ENCODE measurements around the gene MAGEF1. TPM values are rescaled to one million over a fixed set of nuclear protein-coding genes. Genes with fewer than 3 reads are reported as not detected.

The MAGEF1 gene
- total RNA-seq, 2 donors from 2014 or later: 50.2 to 71.6 TPM

- no peak overlapping the region for H3K27ac ChIP-seq
- intact Hi-C loops (cut with DNase I): loop anchor here (5.0 kb wide), 1 partner anchor 42 kb away; no protein-coding TSS in a partner anchor
- no peaks in the 10 kb centered on the region for H3K36me3 ChIP-seq
- TF ChIP-seq CTCF (IDR thresholded peaks at IDR 0.05) (no peak), POLR2AphosphoS5 (IDR thresholded peaks at IDR 0.05) (no peak), POLR2A (IDR thresholded peaks at IDR 0.05) (no peak)
- 89% methylated on average over 14 of the region's 14 CpGs for WGBS
- H3K4me3 ChIP-seq: no peak overlapping the region
- no peaks in the 10 kb centered on the region for H3K9me3 ChIP-seq
- no peaks in the 10 kb centered on the region for H3K27me3 ChIP-seq (replicated peaks; ENCODE audit: insufficient read depth)
- no peak for DNase-seq (ENCODE audit: low spot score)
- H3K4me1 ChIP-seq (replicated peaks): no peaks in the 10 kb centered on the region
Measured at GRCh38 chr3:184734903-184735701, 23.2 kb upstream of the MAGEF1 start.

GRCh38 chr3:184733971-184734608 lies 22.2 kb upstream of the MAGEF1 start:
- H3K9me3 ChIP-seq: no peaks in the 10 kb centered on the region
- no peaks in the 10 kb centered on the region for H3K36me3 ChIP-seq
- no peak overlapping the region for H3K4me3 ChIP-seq
- no peak overlapping the region for H3K27ac ChIP-seq
- TF ChIP-seq POLR2AphosphoS5 (IDR thresholded peaks at IDR 0.05) (no peak), CTCF (IDR thresholded peaks at IDR 0.05) (no peak), POLR2A (IDR thresholded peaks at IDR 0.05) (no peak)
- intact Hi-C loops (cut with DNase I): loop anchor here (5.0 kb wide), 1 partner anchor 43 kb away; no protein-coding TSS in a partner anchor
- WGBS: 87% methylated on average over 8 of the region's 8 CpGs
- no peak for DNase-seq (ENCODE audit: low spot score)
- H3K27me3 ChIP-seq (replicated peaks; ENCODE audit: insufficient read depth): no peaks in the 10 kb centered on the region
- H3K4me1 ChIP-seq (replicated peaks): no peaks in the 10 kb centered on the region

DNA sequence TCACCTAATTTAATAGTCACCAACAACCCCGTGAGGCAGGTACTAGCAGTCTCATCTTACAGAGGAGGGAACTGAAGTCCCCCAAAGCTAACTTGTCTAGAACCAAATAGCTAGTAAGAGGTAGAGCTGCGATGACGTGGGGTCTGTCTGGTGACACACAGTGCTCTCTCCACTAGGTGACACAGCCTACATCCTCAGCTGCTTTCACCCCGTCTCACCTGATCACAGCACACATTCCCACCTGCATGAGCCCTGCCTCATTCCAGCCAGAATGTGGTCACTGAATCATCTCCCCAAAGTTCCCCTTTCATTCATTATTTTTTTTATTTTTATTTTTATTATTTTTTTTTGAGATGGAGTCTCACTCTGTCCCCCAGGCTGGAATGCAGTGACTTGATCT lies 21.3 kb upstream of the MAGEF1 start:
- Histone ChIP-seq H3K36me3 (no peaks in the 10 kb centered on the region), H3K9me3 (no peaks in the 10 kb centered on the region), H3K27ac (no peak overlapping the region), H3K4me1 (replicated peaks) (no peaks in the 10 kb centered on the region), H3K27me3 (replicated peaks; ENCODE audit: insufficient read depth) (no peaks in the 10 kb centered on the region), H3K4me3 (no peak overlapping the region)
- intact Hi-C loops (cut with DNase I): loop anchor here (5.0 kb wide), 1 partner anchor 44 kb away; no protein-coding TSS in a partner anchor
- TF ChIP-seq CTCF (IDR thresholded peaks at IDR 0.05) (no peak), POLR2AphosphoS5 (IDR thresholded peaks at IDR 0.05) (no peak), POLR2A (IDR thresholded peaks at IDR 0.05) (no peak)
- 85% methylated on average over 4 of the region's 4 CpGs for WGBS
- DNase-seq (ENCODE audit: low spot score): no peak

GRCh38 chr3:184731786-184732537 lies 20.1 kb upstream of the MAGEF1 start:
- DNase-seq (ENCODE audit: low spot score): no peak
- 69% methylated on average over 11 of the region's 11 CpGs for WGBS
- no peaks in the 10 kb centered on the region for H3K4me1 ChIP-seq (replicated peaks)
- H3K27me3 ChIP-seq (replicated peaks; ENCODE audit: insufficient read depth): no peaks in the 10 kb centered on the region
- no peaks in the 10 kb centered on the region for H3K36me3 ChIP-seq
- intact Hi-C loops (cut with DNase I): loop anchor here (5.0 kb wide), 1 partner anchor 45 kb away; no protein-coding TSS in a partner anchor
- TF ChIP-seq CTCF (IDR thresholded peaks at IDR 0.05) (no peak), POLR2AphosphoS5 (IDR thresholded peaks at IDR 0.05) (no peak), POLR2A (IDR thresholded peaks at IDR 0.05) (no peak)
- H3K27ac ChIP-seq: no peak overlapping the region
- H3K9me3 ChIP-seq: no peaks in the 10 kb centered on the region
- H3K4me3 ChIP-seq: no peak overlapping the region
